Adipocyte (in vitro differentiated cells): ENCODE data around the gene MED26.

ENCODE experiments used
- DNase-seq: peaks from one replicate; pipeline ENCODE4 v3.0.0-alpha.2; 2015; ENCODE audit warnings: low read depth
- H3K27me3 ChIP-seq: replicated peaks from 2 replicates; pipeline ENCODE4 v1.7.0; 2013; ENCODE audit warnings: mild to moderate bottlenecking, low read length, moderate library complexity; ENCODE audit not compliant: control insufficient read depth, insufficient read depth
- H3K36me3 ChIP-seq: 2 replicates; pipeline ENCODE4 v1.7.0; 2013; ENCODE audit warnings: low read length, mild to moderate bottlenecking, moderate library complexity; ENCODE audit not compliant: control insufficient read depth, insufficient read depth, severe bottlenecking
- H3K4me1 ChIP-seq: 2 replicates; pipeline ENCODE4 v1.7.0; 2013; ENCODE audit warnings: mild to moderate bottlenecking, low read length, moderate library complexity; ENCODE audit not compliant: control insufficient read depth, insufficient read depth
- H3K4me3 ChIP-seq: 2 replicates; pipeline ENCODE4 v1.7.0; 2013; ENCODE audit warnings: mild to moderate bottlenecking, low read length, moderate library complexity
- H3K9ac ChIP-seq: 2 replicates; pipeline ENCODE4 v1.7.0; 2013; ENCODE audit warnings: mild to moderate bottlenecking, low read length, moderate library complexity
- H3K9me3 ChIP-seq: 2 replicates; pipeline ENCODE4 v1.7.0; 2013; ENCODE audit warnings: mild to moderate bottlenecking, low read length, moderate library complexity; ENCODE audit not compliant: control insufficient read depth

Gene MED26

DNA sequence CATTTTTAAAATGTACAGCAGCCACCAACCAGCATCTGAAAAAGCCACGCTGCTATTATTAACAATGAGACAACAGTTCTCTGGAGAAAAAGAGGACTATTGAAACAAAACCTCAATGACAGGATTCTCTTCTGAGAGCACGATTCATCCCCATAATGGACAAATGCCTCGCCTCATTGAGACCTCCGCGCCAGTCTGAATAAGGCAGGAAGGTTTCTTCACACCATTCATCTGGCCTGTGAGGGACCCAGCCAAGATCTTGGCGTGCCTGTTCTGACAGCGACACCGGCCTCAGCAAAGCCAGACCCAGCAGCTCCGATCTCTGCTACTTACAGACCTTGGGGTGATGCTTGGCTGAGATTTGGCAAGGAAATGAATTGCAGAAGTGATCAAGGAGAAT is 17.1 kb upstream of the MED26 start:
- H3K27me3 ChIP-seq = no peaks in the 10 kb centered on the region
- H3K4me3 ChIP-seq = no peak overlapping the region
- H3K36me3 ChIP-seq = peaks cover 64% of the 10 kb centered on the region
- no peaks in the 10 kb centered on the region for H3K9me3 ChIP-seq
- no peak for DNase-seq
- no peak overlapping the region for H3K9ac ChIP-seq
- H3K4me1 ChIP-seq = peaks cover 26% of the 10 kb centered on the region

DNA sequence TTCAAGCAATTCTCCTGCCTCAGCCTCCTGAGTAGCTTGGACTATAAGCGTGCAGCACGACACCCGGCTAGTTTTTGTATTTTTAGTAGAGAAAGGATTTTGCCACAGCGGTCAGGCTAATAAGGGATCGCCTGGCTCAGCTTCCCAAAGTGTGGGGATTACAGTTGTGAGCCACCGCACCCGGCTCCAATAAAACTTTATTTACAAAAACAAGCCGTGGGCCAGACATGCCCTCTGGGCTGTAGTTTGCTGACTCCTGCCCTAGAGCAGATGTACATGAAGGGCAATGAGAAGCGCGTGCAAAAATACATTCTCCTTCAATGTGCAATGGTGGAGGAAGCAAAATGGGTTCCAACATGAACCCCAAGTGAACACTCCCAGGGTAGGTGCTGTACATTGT is 13.7 kb upstream of the MED26 start:
- Histone ChIP-seq H3K4me1 (peaks cover 12% of the 10 kb centered on the region), H3K4me3 (no peak overlapping the region), H3K27me3 (no peaks in the 10 kb centered on the region), H3K36me3 (peaks cover 82% of the 10 kb centered on the region), H3K9ac (no peak overlapping the region), H3K9me3 (no peaks in the 10 kb centered on the region)
- DNase-seq = no peak

DNA sequence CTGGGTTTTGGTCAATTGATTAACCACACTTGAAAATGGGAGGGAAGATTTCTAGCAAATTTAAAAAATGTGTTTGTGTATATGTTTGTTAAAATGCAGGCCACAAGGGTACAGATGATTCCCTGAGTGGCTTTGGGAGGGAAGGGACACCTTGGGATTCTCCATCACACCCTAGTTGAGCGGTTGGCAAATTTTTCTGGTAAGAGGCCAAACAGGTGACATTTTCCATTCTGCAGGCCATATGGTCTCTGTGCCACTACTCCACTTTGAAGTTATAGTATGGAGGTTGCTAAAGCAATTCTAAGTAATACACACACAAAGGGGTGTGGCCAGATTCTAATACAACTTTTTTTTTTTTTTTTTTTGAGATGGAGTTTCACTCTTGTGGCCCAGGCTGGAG is 12.9 kb upstream of the MED26 start:
- no peaks in the 10 kb centered on the region for H3K27me3 ChIP-seq
- no peak overlapping the region for H3K4me3 ChIP-seq
- no peak overlapping the region for H3K9ac ChIP-seq
- no peaks in the 10 kb centered on the region for H3K9me3 ChIP-seq
- H3K4me1 ChIP-seq = peaks cover 8% of the 10 kb centered on the region
- no peak for DNase-seq
- H3K36me3 ChIP-seq = peaks cover 78% of the 10 kb centered on the region

DNA sequence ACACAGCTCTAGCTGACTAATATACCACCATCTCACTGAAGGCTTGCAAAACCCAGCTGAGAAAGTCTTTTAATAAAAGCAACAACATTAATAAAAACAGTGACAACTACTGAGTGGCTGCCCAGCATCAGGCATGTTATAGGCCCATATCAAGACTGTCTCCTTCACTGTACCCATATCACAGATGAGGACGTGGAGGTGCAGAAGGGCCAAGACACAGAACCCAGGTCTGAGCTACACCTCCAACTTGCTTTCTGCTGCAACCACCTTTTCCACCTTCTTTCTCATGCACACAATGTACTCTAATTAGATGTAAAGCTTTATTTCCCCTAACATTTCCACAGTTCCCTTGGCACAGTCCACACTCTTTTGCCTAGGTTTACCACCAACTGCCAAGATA is 10.7 kb upstream of the MED26 start:
- peaks cover 66% of the 10 kb centered on the region for H3K36me3 ChIP-seq
- H3K27me3 ChIP-seq = no peaks in the 10 kb centered on the region
- peaks cover 4% of the 10 kb centered on the region for H3K4me1 ChIP-seq
- H3K9ac ChIP-seq = no peak overlapping the region
- no peak overlapping the region for H3K4me3 ChIP-seq
- no peak for DNase-seq
- no peaks in the 10 kb centered on the region for H3K9me3 ChIP-seq

DNA sequence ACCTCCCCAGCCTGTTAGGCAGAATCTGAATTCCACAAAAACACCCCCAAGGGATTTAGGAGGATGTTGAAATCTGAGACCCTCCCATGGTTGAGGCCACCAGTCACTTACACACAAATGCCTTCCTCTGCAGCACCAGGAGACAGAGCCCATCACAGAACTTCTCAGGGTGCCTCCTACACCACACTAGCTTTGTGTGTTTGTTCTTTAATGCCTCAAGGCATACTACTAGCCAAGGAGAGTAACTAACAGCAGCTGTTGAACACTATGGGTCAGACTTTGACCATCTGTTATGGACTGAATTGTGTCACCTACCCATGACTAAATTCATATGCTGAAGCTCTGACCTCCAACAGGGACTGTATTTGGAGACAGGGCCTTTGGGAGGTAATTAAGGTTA is 9.5 kb upstream of the MED26 start:
- Histone ChIP-seq H3K4me1 (peaks cover 4% of the 10 kb centered on the region), H3K9ac (no peak overlapping the region), H3K27me3 (no peaks in the 10 kb centered on the region), H3K4me3 (no peak overlapping the region), H3K36me3 (peaks cover 61% of the 10 kb centered on the region), H3K9me3 (no peaks in the 10 kb centered on the region)
- DNase-seq = peak; percentile 46

DNA sequence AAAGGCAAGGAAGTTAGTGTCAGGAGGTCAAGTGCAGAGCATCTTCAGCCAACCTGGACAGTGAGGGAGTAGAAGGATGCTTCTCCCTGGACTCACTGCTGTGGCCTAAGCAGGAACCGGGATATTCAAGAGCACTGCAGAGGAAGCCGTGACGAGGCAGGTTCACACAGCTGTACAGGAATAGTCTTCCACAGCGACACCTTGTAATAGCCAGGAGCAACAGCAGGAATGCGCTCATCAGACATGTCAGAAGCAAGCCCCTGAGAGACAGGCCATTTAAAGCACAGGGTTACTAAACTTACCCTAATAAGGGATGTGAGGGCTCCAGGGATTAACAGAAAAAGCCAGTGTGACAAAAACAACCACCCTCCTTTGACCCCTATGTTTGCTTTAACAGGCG is 3.5 kb upstream of the MED26 start:
- H3K27me3 ChIP-seq = no peaks in the 10 kb centered on the region
- peaks cover 24% of the 10 kb centered on the region for H3K36me3 ChIP-seq
- no peak overlapping the region for H3K9ac ChIP-seq
- no peak overlapping the region for H3K4me3 ChIP-seq
- no peak for DNase-seq
- H3K4me1 ChIP-seq = peaks cover 10% of the 10 kb centered on the region
- no peaks in the 10 kb centered on the region for H3K9me3 ChIP-seq

DNA sequence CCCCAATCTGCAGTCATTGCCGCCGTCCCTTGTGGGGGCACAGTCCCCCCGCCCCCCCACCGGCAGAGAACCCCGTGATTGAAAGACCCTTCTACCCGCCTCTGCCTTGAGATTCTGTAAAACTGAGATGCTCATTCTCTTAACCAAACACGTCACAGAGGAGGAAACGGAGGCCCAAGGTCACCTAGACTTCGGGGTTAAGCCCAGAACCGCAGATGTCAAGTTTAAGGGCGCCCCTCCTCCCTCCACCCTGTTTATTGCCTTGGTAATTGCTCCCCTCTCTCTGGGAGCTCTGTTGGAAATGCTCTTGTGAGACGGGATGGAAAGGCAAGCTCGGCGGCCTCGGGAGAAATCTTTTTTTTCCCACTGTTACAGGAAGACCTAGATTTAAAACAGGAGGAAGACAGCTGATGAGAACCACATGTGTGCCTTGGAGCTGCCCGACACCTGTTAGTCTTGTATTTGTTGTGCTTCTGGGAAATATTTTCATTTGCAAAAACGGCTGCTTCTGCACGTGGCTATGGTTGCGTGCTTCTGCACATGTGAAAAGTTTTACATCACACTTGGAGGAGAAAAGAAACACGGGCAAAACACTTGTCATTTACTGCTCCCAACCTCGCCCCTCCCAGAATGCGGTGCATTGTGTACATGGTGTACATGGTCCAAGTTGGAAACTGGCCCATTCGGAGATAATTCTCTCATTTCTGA is 1.1 kb upstream of the MED26 start:
- Histone ChIP-seq H3K9ac (peak overlapping the region; percentile 94), H3K9me3 (no peaks in the 10 kb centered on the region), H3K4me3 (peak overlapping the region; percentile 93), H3K4me1 (peaks cover 21% of the 10 kb centered on the region), H3K36me3 (peaks cover 24% of the 10 kb centered on the region), H3K27me3 (no peaks in the 10 kb centered on the region)
- DNase-seq = peak; percentile 72

DNA sequence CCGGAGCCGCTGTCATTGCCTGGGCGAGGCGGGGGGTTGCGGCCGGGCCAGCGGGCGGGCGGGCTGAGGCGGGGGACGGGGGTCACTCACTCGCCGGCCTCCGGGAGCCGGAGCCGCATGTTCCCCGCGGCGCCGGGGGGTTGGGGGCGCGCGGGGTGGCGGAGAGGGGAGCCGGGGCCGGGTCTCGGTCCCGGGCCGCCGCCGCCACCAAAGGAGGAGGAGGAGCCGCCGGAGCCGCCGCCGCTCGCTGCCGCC is 149 bp downstream of the MED26 start:
- Histone ChIP-seq H3K27me3 (no peaks in the 10 kb centered on the region), H3K36me3 (peaks cover 25% of the 10 kb centered on the region)

DNA sequence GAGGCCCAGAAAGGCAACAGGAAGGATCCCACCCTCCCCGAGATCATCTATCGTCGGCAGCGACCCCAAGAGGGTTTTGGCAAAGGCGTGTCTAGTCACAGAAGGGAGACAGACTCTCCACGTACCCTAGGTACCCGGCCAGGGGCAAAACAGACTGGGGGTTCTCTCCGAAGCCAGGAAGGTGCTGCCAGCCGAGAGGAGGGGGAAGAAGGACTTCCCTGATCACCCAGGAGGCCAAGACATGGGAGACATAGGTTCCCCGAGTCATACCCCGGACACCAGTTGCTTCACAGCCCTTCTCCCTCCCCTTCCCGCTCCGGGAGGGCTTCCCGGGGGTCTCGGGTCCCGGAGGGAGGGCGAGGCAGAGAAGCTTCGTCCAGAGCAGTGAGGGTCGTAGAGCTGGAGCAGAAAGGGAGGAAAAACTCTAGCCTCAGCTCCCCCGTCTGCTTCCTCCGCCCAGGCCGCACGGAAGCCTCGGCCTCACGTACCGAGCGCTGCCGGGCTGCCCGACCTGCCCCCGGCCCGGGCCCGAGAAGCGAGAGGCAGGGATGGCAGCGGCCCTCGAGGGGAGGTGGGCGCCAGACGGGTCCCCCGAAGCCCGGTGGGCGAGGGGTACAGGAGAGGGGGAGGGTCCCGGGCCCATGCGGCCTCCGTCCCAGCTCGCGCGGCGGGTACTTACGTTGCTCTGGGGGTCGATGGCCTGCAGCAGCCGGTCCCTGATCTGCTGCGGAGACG is 644 bp downstream of the MED26 start:
- Histone ChIP-seq H3K9me3 (no peaks in the 10 kb centered on the region), H3K9ac (peak overlapping the region; percentile 99)

More for the DNA sequence above, 149 bp downstream of the MED26 start:
- Histone ChIP-seq H3K9ac (peak overlapping the region; percentile 99), H3K4me1 (peaks cover 21% of the 10 kb centered on the region), H3K4me3 (peak overlapping the region; percentile 97), H3K9me3 (no peaks in the 10 kb centered on the region)
- DNase-seq = no peak

DNA sequence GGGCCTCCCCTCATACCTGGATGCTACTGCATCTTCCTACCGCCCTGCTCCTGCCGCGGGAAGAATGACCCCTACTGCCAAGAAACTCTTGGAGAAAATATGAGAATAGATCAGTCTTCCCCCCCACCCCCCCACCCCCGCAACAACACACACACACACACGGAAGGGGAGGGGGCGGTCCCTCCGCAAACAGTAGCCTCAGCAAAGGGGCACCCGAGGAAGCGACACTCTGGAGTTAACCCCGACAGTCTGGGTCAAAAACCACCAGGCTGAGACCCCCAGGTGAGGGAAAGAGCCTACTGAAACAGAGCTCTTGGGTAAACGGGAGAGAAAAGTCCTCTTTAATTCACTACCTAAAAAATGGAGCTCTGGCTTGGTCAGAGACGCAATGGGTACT is 1.2 kb downstream of the MED26 start:
- Histone ChIP-seq H3K4me1 (peaks cover 30% of the 10 kb centered on the region), H3K36me3 (peaks cover 22% of the 10 kb centered on the region), H3K9ac (peak overlapping the region; percentile 99), H3K4me3 (peak overlapping the region; percentile 97), H3K27me3 (no peaks in the 10 kb centered on the region), H3K9me3 (no peaks in the 10 kb centered on the region)
- peak; percentile 39 for DNase-seq

More for the DNA sequence above, 644 bp downstream of the MED26 start:
- DNase-seq = peak; percentile 38
- H3K27me3 ChIP-seq = no peaks in the 10 kb centered on the region
- H3K4me1 ChIP-seq = peaks cover 24% of the 10 kb centered on the region
- peaks cover 22% of the 10 kb centered on the region for H3K36me3 ChIP-seq
- peak overlapping the region; percentile 97 for H3K4me3 ChIP-seq

DNA sequence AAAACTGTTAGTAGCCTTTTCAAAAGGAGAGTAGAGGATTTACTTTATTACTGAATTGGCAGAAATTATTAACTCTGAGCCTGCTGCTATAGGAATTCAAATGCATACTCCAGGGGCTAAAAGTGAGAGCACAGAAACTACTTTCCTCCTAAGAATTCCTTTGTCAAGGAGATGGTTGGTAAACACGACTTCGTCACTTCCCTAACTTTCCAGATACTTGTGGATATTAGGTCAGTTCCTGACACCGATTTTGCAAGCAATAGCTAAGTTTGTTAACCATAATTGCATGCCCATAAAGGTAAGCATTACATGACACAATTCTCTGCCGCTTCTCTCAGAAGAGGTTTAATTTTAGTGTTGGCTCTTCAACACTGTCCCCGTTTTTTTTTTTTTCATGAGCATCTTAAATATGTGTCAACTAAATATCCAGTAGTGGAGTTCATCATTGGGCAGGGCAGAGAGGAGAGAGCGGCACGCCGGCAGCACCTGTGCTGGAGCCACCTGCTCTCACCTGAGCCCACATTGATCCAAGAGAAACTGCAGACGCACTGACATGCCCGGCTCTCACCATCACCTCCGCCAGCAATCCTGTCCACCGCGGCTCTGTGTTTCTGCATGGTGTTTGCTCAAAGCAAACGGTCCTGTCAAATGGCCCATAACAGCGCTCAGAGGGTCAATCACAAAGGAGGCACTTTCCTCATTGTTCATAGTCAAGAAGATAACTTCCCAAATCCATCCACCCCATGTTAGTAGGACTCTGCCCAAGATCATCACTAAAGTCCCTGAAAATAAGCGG is 2.6 kb downstream of the MED26 start:
- no peaks in the 10 kb centered on the region for H3K27me3 ChIP-seq
- H3K9ac ChIP-seq = peak overlapping the region; percentile 47
- no peak overlapping the region for H3K4me3 ChIP-seq
- H3K4me1 ChIP-seq = peaks cover 44% of the 10 kb centered on the region
- H3K9me3 ChIP-seq = no peaks in the 10 kb centered on the region
- peaks cover 17% of the 10 kb centered on the region for H3K36me3 ChIP-seq
- no peak for DNase-seq
